AG10803 (cell line): ENCODE results near the gene MRPL11.
A peak's percentile ranks its signal among the peaks of the same experiment; 100 is the strongest.

Experiments
- DNase-seq: peaks from one replicate; pipeline ENCODE4 v3.0.0; 2010; ENCODE audit warnings: low read depth
- H3K4me3 ChIP-seq: 2 replicates; pipeline ENCODE4 v1.5.1; 2011; ENCODE audit warnings: mild to moderate bottlenecking, low read length, control low read depth
- TF ChIP-seq, protein P1 (sequence below): conservative IDR thresholded peaks from 2 replicates; pipeline ENCODE4 v1.5.1; 2011; ENCODE audit warnings: mild to moderate bottlenecking, low read length, control low read depth, inconsistent platforms

Gene MRPL11

DNA sequence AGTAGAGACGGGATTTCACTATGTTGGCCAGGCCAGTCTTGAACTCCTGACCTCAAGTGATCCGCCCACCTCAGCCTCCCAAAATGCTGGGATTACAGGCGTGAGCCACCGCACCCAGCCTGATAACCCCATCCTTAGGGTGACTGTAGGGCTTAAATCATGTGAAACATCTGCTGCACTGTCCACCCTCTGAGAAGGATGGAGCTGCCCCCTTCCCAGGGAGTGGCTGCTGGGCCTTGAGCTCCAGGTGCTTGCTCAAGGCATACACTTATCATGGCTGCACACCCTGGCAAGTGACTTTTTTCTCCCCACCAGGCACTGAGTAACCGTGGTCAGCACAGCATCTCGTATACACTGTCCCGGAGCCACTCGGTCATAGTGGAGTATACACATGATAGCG is 33.4 kb upstream of the MRPL11 start:
- TF ChIP-seq, protein P1, sequence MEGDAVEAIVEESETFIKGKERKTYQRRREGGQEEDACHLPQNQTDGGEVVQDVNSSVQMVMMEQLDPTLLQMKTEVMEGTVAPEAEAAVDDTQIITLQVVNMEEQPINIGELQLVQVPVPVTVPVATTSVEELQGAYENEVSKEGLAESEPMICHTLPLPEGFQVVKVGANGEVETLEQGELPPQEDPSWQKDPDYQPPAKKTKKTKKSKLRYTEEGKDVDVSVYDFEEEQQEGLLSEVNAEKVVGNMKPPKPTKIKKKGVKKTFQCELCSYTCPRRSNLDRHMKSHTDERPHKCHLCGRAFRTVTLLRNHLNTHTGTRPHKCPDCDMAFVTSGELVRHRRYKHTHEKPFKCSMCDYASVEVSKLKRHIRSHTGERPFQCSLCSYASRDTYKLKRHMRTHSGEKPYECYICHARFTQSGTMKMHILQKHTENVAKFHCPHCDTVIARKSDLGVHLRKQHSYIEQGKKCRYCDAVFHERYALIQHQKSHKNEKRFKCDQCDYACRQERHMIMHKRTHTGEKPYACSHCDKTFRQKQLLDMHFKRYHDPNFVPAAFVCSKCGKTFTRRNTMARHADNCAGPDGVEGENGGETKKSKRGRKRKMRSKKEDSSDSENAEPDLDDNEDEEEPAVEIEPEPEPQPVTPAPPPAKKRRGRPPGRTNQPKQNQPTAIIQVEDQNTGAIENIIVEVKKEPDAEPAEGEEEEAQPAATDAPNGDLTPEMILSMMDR, result no peak
- DNase-seq, result no peak
- no peak overlapping the region for H3K4me3 ChIP-seq

DNA sequence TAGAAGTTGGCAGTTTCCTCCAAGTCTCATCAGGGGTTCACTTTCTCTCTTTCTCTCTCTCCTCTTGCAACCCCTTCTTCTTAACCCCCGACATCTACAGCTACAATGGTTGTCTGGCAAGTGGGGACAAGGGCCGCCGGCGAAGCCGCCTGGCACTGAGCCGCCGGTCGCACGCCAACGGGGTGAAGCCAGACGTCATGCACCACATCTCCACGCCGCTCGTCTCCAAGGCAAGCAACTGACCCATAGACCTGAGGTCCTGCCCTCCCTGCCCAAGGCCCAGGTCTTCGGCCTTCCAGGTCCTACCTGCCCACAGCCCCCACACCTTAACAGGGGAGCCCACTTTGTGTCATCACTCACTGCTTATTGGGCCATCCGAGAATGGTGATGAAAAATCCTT is 32.5 kb upstream of the MRPL11 start:
- TF ChIP-seq, protein P1, result no peak
- DNase-seq, result no peak
- no peak overlapping the region for H3K4me3 ChIP-seq

DNA sequence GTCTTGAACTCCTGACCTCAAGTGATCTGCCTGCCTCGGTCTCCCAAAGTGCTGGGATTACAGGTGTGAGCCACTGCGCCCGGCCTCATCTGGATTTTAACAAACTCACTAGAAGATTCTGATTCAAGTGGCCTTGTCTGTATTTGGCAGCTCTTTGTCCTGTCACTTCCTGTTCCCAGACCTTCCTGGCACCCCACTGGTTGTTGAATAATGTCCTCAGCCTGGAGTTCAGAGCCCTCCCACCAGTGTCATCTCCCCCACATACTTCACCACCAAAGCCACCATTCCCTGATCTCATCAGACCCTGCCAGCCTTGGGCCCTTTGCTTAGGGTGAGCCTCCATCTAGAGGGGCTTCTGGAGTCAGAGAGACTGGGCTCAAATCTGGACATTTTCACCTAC is 31.4 kb upstream of the MRPL11 start:
- TF ChIP-seq, protein P1, result no peak
- no peak overlapping the region for H3K4me3 ChIP-seq
- DNase-seq, result no peak

DNA sequence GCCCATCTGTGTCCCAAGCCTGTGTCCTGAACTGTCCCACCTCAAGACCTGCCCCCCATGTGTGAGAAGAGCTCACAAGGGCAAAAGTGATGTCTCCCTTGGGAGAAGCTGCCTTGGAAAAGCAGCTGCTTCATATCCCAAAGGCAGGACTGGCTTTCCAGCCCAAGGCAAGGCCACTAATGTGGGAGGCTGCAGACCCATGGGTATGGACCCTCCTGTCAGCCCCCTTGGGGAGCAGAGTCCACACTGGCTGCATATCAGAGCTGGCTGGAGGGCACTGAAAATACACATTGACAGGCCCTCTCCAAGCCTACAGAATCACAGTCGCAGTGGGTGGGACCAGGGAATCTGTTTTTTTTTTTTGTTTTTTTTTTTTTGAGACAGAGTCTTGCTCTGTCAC is 30.8 kb upstream of the MRPL11 start:
- H3K4me3 ChIP-seq, result no peak overlapping the region
- DNase-seq, result no peak
- TF ChIP-seq, protein P1, result no peak

DNA sequence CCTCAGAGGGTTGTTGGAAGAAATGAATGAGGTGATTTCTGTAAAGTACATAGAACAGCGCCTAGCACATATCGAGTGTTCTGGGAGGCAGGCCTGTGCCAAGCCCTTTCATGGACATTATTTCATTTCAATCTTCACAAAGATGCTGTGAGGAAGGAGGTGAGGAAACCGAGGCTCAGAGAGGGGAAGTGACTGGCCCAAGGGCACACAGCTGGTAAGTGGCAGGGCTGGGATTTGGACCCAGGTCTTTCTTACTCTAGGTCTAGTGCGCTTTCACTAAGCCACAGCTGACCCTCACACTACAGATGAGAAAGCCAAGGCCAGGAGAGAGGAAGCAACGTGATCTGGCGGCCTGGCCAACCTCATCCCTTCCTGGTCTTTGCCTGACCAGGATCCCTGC is 30.0 kb upstream of the MRPL11 start:
- TF ChIP-seq, protein P1, result no peak
- H3K4me3 ChIP-seq, result no peak overlapping the region
- no peak for DNase-seq

DNA sequence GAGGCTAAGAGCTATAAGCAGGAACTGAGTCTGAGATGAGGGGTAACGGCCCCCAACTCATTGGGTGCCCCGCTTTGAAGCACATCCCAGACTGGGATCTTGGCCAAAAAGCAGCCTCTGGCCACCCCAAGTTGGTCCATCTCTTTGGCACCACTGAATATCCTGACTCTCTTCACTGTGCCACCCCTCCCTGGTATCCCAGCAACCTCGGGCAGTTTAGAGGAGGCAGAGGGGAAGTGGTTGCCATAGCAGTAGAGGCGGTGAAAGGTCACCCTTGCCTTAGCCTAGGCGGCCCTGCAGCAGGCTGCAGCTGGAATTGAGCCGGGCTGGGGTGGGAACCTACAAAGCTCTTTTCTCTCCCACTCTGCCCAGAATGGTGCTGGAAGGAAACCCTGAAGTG is 29.1 kb upstream of the MRPL11 start:
- H3K4me3 ChIP-seq, result peak overlapping the region; percentile 73
- no peak for DNase-seq
- TF ChIP-seq, protein P1, result no peak

DNA sequence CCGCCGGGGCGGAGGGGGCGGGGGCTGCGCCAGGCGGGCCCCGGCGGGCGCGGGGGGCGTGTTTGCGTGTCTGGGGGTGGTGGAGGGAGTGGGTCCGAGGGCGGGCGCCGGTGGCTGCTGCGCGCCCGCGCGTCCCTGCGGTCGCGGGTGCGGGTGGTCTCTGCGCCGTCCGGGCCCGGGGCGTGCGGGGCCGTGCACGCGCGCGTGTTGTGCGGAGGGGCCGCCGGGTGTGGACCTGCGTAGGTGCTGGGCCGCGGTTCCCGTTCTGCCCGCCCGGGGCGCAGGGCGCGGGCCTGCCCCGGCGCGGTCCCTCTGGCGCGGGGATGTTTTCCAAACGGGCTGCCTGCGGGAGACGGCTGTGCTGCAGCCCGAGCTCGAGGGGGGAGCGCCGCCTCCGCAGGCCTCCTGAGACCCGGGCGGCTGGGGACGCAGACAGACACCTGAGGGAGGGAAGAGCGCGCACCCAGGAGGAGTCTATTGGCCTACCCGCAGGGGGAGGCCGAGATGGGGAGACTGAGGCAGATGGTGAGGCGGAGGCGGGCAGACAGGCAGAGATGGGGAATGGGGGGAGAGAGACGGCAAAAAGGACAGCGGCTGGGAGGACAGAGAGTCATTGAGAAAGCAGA is 28.5 kb upstream of the MRPL11 start:
- DNase-seq, result peak; percentile 28
- H3K4me3 ChIP-seq, result peak overlapping the region; percentile 73
- TF ChIP-seq, protein P1, result 0 out of 2 replicates have a peak, but pooled peaks have one; percentile 2
